GM23338 (cell line): ENCODE results near the gene FANCC.

Experiments
- CTCF ChIP-seq, 2 experiments: fragments of 200-600 bp in 1 of 2; sonication (generic) in 1 of 2; conservative IDR thresholded peaks; 2 replicates each; pipeline versions ENCODE4 v1.5.1 to v1.6.1; 2016 to 2017; ENCODE audit warnings: antibody characterized with exemption in 2 of 2, low read depth in 2 of 2, mild to moderate bottlenecking in 2 of 2, moderate library complexity in 1 of 2
- EZH2phosphoT487 ChIP-seq: fragments of 200-600 bp; sonication (generic); IDR thresholded peaks from one replicate; pipeline ENCODE4 v1.8.1; 2018; ENCODE audit warnings: antibody characterized with exemption; ENCODE audit not compliant: unreplicated experiment
- POLR2AphosphoS5 ChIP-seq: IDR thresholded peaks from 2 replicates; pipeline ENCODE4 v1.6.1; 2016; ENCODE audit warnings: antibody characterized with exemption, low read depth
- REST ChIP-seq: IDR thresholded peaks from one replicate; pipeline ENCODE4 v1.6.1; 2018; ENCODE audit warnings: antibody characterized with exemption; ENCODE audit not compliant: unreplicated experiment
- STAT1 ChIP-seq: IDR thresholded peaks from one replicate; pipeline ENCODE4 v1.6.1; 2016; ENCODE audit warnings: antibody characterized with exemption; ENCODE audit not compliant: unreplicated experiment
- TF ChIP-seq, protein P1 (sequence below): IDR thresholded peaks from 2 replicates; pipeline ENCODE4 v1.6.1; 2016; ENCODE audit warnings: antibody characterized with exemption

GRCh38 chr9:95100071-95100627 is 217.4 kb downstream of the FANCC start:
- TF ChIP-seq REST = no peak
- no peak for TF ChIP-seq STAT1
- no peak for TF ChIP-seq CTCF (conservative IDR thresholded peaks at IDR 0.05; ENCODE audit: low read depth in 2 of 2)
- no peak for TF ChIP-seq POLR2AphosphoS5
- TF ChIP-seq EZH2phosphoT487 = no peak
- TF ChIP-seq, protein P1, sequence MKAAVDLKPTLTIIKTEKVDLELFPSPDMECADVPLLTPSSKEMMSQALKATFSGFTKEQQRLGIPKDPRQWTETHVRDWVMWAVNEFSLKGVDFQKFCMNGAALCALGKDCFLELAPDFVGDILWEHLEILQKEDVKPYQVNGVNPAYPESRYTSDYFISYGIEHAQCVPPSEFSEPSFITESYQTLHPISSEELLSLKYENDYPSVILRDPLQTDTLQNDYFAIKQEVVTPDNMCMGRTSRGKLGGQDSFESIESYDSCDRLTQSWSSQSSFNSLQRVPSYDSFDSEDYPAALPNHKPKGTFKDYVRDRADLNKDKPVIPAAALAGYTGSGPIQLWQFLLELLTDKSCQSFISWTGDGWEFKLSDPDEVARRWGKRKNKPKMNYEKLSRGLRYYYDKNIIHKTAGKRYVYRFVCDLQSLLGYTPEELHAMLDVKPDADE = no peak
